IPS DF 19.7 (cell line): ENCODE data around the gene SLC9A6.
"Not testable (repeated sequence)": the region's sequence is repeated elsewhere in the genome, so short reads cannot be mapped to it uniquely, and the experiment has no call there.

Experiments used
- DNase-seq: peaks from one replicate; pipeline ENCODE4 v3.0.0-alpha.2; 2013; ENCODE audit warnings: low read depth, low spot score

Gene SLC9A6

DNA sequence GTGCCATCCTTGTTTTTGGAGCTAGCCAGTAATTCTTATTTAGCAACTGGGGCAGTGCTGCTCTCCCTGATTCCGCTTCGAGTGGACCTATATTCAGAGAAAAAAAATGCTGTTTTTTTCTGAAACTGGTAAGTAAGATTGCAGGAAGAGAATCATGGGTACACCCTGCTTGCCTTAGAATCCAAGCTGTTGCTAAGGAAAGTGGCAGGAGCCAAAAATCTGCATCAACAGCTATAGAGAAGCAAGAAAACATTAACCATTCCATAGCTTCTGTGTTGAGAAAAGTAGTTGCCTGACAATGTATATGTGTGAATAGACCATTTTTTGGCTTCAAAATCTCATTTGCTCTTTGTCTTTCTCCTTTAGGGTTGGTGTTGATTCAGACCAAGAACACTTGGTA is 44.5 kb downstream of the SLC9A6 start:
- no peak for DNase-seq

DNA sequence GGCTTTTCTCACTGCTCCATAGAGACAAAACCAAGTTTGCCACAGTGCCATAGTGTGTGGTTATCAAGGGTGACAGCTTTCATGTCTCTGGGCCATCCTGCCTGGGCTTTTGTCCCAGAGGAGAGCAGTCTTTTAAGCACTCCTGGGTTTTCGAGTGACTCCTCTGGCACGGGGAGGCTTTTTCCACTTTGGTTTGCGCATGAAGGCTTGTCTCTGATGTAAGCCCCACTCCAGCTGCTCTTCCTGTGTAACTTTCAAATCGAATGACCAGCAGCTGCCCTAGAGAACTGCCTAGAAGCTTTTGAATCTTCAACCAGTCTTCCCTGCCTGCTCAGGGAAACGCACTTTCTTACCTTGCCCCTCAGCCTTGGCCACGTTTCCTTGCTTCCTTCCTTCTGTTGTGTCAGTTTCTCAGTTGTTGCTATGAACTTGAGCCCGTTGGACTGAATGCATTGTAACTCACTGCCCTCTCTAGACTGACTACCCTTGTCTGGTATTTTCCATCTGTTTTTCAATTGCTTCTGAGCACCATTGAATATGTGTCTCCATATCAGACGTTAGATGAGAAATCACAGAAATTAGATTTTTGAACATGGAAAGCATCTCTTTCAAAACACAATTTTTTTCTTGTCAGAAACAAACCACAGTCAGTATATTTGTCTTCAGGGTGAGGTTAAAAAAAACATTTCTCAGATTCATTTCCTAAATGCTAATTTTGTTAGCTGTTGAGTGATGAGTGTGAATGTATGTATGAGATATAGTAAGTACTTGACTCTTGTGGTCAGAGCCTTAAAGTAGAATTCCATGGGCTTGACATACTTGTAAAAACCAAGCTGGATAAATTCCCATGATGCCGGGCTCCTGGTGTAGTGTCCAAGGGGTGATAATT is 45.3 kb downstream of the SLC9A6 start:
- DNase-seq = no peak

DNA sequence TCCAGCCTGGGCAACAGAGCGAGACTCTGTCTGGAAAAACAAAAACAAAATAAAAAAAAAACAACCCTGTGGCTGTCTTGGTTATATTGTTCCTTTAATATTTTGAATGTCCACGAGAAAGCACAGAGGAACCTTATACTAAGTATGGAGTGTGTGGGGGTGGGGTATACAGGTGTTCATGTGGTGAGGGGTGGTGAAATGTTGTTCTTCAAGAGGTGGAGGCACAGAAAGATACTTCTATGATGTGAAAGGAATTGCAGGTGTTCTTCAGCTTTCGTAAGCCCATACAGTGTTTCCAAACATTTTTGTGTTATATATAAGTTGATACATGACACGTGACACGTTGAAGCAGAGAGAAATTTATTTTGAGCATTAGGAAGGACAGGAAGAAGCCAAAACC is 46.4 kb downstream of the SLC9A6 start:
- DNase-seq = no peak

DNA sequence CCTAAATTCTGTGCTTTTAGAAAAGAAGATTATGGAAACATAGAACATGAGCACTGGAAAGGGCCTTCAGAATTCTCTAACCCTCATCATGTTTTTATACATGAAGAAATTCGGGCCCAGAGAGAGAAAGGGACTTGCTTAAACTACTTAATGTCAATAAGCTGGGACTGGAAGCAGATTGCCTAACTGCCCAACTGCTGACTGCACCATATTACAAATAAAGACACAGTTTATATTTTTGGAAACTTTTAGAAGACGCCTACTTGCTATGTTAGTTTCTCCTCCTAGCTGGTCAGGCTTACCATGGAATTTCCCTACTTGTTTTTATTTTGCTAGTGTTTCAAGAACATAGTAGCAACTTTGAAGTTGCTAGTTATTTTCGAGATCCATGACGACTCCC is 47.1 kb downstream of the SLC9A6 start:
- DNase-seq = no peak

DNA sequence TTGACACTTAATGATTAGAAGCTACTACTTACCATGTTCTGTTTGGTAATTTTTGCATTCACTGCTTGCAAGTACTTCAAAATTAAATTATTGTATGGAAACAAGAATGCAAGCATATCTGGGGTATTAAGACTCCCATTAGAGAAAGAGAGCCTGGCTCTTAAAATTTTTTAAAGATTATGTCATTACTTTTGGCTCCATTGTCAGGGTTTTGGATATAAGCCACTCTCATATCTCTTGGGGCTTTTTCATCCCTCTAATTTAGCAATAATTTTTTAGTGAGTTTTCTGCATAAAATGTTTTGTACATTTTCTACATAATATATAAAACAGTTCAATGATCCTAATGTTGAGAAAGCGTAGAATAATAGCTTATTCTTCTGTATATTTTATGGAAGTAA is 49.4 kb downstream of the SLC9A6 start:
- no peak for DNase-seq

DNA sequence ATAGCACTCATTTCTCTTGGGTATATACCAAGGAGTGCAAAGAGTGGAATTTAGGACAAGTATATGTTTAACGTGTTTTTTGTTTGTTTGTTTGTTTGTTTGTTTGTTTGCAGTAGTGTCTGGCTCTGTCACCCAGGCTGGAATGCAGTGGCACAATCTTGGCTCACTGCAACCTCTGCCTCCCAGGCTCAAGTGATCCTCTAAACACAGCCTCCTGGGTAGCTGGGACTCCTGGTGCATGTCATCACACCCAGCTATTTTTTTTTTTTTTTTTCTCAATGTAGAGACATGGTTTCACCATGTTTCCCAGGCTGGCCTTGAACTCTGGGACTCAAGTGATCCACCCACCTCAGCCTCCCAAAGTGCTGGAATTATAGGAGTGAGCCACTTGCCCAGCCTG is 50.4 kb downstream of the SLC9A6 start:
- no peak for DNase-seq

DNA sequence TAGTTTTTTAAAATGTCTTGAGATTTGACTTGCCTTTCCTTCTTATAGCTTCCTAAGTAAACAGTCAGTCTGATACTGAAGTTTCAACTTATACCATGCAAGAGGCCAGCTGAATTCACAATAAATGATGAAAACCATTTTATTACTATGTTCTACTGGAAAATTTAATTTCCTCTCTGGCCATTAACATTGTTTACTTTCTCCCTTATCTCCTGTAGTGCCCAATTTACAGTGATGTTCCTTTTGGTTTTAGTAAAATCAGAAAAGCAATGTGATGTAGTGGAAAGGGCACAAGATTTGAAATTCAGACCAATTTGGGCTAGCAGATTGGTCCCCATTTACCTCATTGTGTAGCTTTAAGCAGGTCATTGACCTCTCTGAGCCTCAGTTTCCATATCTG is 54.2 kb downstream of the SLC9A6 start:
- no peak for DNase-seq

DNA sequence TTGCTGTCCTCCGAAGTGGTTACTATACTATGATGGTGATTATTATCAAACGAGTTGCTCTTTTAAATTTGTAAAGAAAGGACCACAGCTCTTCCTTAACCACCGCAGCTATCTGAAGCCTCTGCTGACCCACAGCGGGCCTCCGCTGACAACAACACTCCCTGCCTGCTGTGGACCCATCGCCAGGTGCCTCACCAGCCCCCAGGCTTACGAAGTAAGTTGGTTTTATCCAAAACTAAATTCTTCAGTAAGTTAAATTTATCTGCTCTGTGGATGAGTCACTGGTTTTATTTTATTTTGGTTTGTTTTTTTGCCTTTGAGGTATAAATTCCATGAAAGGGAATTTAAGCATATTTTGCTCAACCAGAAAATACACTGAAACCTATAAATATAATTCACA is 54.7 kb downstream of the SLC9A6 start:
- no peak for DNase-seq

DNA sequence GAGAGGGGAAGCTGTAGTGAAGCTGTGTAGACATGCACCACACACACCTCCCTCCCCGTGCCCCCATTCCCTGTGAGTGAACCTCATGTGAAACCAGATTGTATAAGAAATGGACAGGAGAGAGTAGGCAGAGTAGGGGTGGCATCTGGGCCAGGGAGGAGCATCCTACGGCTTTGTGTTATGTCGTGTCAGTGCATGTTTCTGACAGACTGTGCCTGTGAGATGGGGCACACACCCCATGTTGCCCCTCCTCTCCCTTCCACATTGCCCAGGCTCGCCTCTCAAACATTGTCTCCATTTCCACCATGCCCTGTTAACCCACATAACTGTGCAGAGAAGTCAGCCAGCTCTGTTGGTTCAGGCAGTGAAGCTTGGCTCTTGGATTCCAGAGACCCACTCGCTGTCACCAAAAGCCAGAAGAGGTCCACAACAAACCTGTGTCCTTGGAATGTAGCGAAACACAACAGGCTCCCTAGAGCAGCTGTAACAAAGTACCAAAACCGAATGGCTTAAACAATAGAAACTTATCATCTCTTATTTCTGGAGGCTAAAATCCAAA is 56.1 kb downstream of the SLC9A6 start:
- no peak for DNase-seq

DNA sequence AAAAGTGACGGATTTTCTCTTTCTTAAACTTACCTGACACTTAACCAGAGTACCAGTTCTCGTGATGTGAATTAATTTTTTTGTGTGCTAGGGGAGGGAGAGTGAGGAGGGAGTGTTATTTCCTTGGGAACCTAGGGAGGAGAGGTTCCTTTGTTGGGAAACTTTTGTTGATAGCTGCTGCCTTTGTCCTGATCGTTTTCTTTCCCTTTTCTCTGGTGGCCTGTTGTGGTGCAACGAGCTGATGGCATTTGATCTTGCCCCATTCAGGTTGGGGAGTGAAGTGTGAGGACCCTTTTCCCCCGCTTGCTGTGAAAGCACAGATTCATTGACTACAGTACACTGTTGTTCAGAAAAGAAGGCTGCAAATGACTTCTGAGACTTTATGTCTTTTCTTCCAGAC is 59.8 kb downstream of the SLC9A6 start:
- no peak for DNase-seq

DNA sequence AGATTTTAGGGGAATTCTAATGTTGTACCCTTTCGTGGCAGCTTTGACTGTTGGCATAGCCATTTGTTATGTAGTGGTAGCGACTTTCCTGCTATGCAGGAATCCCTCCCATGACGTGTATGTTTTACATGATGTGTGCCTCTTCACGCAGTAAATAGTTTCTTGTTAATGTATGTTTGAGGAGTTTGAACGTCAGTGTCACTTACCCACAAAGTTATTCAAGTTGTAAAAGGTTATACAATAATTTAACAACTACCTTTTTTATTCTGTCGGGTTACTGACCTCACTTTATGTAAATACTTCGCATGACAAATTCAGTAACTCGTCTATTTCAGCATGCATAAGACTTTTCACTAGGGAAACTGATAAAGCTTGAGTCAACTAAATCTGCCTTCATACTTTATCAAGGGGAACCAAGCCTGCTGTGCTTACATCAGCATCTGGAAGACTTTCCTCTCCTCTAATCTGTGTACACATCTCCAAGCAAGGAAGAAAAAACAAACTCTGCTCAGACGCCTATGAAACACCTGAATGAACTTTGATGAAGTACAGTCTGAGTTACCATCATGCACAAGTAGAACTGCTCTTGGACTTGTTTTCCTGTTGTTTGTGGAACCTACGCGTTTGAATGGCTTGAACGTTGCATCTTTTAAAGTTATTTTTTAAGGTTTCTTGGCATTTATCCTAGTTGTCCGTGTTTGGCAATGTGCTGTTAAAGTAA is 61.2 kb downstream of the SLC9A6 start:
- DNase-seq = no peak

DNA sequence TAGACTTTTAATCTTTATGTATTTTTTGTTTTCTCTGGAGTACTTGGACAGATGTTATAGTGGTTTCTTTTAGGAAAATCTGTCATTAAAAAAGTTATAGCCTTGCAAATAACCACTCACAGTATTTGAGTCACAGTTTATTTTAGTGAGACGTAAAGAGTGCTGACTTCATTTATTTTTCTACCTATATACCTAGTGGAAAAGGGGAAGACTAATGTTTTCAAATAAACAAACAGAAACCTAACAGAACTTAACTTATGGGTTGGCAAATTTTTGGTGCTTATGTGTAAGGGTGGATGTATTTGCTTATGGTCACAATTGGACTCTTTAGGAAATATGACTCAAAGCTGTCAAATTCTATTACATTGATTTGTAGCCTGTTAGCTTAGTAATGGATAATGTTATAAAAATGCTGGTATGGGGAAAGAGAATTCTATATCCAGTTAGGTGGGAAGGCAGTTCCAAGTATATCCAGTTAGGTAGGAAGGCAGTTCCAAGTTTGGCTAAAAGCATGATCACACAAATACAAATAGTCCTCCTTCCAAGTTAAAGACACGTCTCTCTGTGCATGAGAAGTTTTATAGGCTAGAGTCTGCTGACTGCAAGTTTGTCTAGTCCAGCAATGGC is 61.9 kb downstream of the SLC9A6 start:
- DNase-seq = no peak

DNA sequence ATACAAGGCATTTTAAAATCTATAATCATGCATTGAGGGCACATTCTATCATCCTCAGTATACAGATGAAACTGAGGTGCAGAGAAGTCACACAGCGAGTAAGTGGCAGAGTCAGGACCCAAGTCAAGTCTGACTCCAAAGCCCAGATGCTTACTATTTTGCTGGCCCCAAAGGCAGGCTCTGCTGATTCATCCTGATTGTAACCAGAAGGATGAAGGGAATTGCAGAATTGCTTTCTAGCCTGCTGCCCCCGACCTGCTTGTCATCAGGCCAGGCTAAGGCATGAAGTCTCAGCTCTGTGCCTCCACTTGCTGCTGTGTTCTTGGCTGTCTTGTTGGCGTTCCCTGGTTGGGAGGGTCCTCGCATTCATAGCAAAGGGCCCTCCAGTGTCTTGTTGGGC is 62.7 kb downstream of the SLC9A6 start:
- DNase-seq = no peak

DNA sequence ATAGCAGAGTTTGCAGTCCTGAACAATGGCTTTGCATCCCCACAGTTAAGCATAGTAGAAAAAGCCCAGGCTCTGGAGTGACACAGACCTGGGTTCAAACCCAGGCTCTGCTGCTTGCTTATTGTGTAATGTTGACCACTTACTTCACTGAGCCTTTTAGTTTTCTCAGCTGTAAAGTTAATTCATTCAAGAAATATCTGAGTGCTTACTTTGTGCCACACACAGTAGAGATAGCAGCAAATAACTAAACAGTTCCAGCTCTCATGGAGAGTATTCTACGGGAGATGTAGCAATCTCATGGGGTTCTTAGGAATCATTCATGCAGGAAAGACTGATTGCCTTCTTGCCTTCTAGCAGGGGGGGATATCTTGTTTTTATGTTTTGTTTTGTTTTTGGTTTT is 63.2 kb downstream of the SLC9A6 start:
- no peak for DNase-seq

DNA sequence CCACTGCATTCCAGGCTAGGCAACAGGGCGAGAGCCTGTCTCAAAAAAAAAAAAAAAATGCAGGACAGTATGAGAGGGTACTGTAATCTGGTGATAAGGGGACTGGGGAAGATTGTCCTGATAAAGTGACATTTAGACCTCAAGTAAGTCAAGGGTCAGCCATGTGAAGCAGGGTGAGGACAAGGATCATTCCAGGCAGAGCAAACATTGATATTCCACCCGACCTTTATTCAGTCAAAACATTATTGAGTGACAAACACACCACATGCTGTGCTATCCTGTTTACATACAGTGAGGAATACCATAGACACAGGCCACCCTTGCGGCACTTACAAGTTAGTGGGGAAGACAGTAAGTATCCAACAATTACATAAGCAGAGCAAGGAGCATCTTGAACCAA is 64.4 kb downstream of the SLC9A6 start:
- no peak for DNase-seq

DNA sequence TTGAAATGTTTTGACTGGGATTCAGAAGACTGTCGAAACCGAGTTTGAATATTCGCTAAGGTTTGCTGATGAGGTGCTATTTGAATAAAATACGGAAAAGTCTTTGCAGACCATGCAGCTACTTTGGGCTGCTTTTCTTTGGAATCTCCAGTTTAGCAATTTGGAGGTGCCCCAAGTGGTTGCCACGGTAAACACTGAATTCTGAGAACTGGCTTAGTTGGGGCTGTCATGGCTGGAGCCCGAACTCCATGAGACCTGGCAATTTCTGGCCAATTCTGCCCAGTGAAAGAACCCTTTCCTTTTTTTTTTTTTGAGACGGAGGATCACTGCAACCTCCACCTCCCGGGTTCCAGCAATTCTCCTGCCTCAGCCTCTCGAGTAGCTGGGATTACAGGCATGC is 65.6 kb downstream of the SLC9A6 start:
- DNase-seq = not testable (repeated sequence)

DNA sequence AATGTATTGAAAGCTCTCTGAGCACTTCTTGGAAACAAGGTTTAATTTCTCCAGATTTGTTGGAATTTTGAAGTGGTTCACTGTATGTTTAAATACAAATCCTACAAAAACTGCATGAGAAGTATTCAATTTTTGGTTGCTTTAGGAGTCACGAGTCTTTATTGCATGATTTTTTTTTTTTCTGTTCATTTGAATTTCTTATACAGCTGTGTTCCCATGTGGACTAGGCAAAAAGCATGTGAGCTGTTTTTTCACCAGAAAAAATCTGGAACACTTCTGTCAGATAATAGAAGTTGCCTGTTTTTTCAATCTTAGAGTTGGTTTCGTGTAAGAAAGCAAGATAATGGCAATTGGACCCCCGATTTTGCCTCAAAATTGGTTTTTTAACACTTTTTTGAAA is 66.4 kb downstream of the SLC9A6 start:
- DNase-seq = no peak

DNA sequence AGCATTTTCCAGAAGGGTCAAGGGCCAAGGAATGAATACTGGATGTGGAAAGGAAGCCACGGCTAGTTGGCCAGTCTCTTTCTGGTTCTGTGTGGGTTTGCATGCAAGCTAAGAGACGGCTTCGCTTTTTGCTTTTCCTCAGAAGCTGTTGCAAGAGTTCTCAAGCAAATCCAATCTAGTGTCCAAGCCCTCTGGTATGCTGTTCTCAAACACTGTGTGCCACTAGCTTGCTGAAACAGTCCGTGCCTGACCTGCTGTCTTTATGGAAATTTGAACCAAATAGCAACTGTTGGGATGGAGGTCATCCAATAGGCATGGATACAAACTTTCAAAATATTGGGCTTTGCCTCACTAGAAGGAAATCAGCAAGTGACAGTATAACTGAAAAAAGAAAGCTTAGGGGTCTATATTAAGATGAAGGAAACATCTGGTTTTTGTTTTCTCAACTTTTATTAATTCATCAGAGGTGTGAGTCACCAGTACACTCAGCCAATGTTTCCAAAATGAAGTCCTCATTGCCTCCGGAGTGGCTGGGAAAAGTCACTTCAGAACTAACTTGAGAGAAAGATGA is 70.5 kb downstream of the SLC9A6 start:
- no peak for DNase-seq

DNA sequence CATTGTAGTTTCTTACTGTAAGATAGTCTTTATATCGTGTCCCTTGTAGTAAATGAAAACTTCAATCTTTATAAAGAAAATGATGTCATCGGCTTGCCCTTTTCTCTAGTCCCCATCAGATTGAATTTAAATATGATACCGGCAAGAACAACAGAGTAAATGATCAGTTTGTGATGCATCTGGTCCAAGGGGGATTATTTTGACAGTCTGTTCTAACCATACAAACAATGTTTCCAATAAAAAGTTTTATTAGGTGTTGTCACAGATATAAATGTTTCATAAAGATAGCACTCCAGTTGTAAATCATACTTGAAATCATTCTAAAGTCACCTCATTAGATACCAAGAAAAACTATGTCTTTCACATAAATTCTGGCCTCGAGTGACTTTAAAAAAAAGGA is 72.3 kb downstream of the SLC9A6 start:
- DNase-seq = no peak

DNA sequence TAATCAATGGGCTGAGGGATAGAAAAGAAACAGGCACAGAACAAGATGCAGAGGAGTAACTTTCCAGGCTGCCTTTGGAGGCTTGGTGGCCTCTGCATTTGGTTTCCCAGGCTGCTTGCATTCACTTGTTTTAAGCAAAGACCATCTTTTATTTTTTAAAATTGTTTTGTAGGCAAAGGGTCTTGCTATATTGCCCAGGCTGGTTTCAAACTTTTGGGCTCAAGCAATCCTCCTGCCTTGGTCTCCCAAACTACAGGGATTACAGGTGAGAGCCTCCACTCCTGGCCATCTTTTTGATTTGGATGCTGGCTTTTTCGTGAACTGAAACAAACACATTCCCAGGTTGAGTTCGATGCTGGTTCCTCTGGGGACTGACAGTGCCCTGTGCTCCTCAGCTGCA is 74.1 kb downstream of the SLC9A6 start:
- DNase-seq = no peak

DNA sequence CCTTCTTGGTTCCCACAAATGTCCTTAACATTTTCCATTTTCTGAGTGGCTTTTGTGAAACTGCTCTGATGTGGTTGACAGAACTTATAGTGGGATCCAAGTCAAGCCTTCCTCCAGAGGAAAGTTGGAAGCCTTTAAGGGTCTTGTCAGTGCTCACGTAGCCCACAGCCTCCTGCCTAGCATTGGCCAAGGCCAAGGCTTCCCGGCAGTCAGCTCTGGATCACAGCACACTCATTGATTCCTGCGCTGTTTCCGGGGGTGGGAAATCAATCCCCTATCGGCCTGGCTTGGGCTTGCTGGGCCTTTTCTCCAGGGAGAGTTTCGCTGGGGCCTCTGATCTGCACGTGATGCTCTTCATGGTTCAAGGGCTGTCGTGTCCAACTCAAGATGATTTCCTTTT is 76.1 kb downstream of the SLC9A6 start:
- no peak for DNase-seq

DNA sequence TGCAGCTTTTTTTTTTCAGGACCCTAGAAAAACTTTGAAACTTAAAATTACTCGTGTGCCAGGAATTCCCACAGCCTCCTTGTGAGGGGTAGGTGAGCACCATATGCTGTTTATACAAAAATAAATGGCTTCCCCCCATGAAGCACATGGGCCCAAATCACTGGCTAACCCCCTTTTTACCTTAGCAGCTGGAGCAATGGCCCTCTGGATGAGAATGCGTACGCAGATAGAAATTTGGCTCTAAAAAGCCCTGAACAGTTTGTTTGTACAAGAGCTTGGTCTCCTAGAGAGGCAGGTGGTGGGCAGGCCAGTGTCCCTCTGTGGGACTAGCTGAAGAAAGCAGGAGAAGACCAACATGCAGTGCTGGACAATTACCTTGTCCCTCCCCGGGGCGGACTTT is 76.5 kb downstream of the SLC9A6 start:
- DNase-seq = no peak
